Left ventricle myocardium inferior (tissue), 1 donor: ENCODE data around the gene RAMP3. TPM values are rescaled to one million over a fixed set of nuclear protein-coding genes. Genes with fewer than 3 reads are reported as not detected.
"Not testable (repeated sequence)": the region's sequence is repeated elsewhere in the genome, so short reads cannot be mapped to it uniquely, and the experiment has no call there.

ENCODE experiments used
- DNase-seq: peaks from one replicate; pipeline ENCODE4 v3.0.0-alpha.2; 2020
- H3K27ac ChIP-seq: fragments of 200-600 bp; replicated peaks from 2 replicates; pipeline ENCODE4 v1.8.0; 2021
- H3K27me3 ChIP-seq: fragments of 200-600 bp; 2 replicates; pipeline ENCODE4 v1.8.0; 2021; ENCODE audit warnings: low read depth
- H3K36me3 ChIP-seq: fragments of 200-600 bp; 2 replicates; pipeline ENCODE4 v1.8.0; 2021
- H3K4me1 ChIP-seq: fragments of 200-600 bp; 2 replicates; pipeline ENCODE4 v1.8.0; 2021
- H3K4me3 ChIP-seq: fragments of 200-600 bp; 2 replicates; pipeline ENCODE4 v1.8.0; 2021; ENCODE audit warnings: mild to moderate bottlenecking, moderate library complexity
- H3K9me3 ChIP-seq: fragments of 200-600 bp; replicated peaks from 2 replicates; pipeline ENCODE4 v1.8.0; 2021
- CTCF ChIP-seq: fragments of 200-600 bp; IDR thresholded peaks from 2 replicates; pipeline ENCODE4 v1.8.0; 2021; ENCODE audit warnings: antibody characterized with exemption, mild to moderate bottlenecking, borderline replicate concordance
- intact Hi-C: fragments of 100-400 bp; cut with micrococcal nuclease; formaldehyde crosslinking; loops from one replicate; pipeline ENCODE4 v1.11.0; 2022
- total RNA-seq: library from RNA; stranded (reverse); fragmentation: NEBNext Ultra II Directional; extraction: Animal tissue kit (Norgen Biotek cat#: 25700); gene quantifications from one replicate; pipeline ENCODE4 v1.2.1, GENCODE V29; 2021
- donor health status: DM: no; HTN: yes; CAD: no; lungs with severe emphysema.

Gene RAMP3
- total RNA-seq, 1 donor from 2014 or later = 30.7 TPM

DNA sequence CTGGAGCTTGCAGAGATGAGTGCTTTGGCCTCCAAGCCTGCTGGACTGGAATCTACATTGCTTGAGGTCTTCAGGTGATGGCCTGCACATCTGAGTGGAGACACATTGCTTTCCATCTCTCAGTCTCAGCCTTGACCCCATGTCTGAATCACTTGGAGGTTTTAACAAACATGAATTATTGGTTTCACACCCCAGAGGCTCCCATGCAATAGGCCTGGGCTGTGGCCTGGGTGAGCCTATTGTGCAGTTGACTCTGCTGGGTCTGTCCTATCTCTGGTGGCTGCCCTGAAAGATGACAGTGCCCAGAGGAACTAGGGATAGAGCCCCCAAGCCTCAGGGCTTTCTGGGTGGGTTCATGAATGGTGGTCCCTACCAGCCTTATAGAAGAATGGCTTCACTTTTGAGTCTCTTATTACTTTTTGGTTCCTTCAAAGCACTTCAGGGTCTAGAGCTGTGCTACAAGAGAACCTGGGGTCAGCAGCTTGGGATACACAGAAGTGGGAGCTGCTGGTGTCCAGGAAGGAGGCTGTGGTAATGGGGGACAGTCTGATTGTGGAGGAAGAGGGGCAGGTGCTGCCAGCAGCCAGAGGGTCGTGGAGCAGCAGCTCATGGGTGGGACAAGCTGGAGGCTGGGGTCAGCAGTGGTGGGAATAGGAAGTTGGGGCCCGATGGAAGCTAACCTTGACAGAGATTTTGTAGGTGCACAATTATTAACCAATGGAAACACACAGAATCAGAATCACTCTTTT lies 5.5 kb downstream of the RAMP3 start:
- no peak for TF ChIP-seq CTCF
- no peak for DNase-seq
- intact Hi-C loops = no loop called here

GRCh38 chr7:45163692-45164052 lies 6.1 kb downstream of the RAMP3 start:
- no peak for DNase-seq
- intact Hi-C loops = no loop called here
- Histone ChIP-seq H3K9me3 (peaks cover 15% of the 10 kb centered on the region), H3K27ac (no peak overlapping the region), H3K27me3 (peaks cover 9% of the 10 kb centered on the region), H3K4me3 (no peak overlapping the region), H3K36me3 (peaks cover 16% of the 10 kb centered on the region), H3K4me1 (peaks cover 16% of the 10 kb centered on the region)
- TF ChIP-seq CTCF = no peak

More for the DNA sequence above, 5.5 kb downstream of the RAMP3 start:
- Histone ChIP-seq H3K4me3 (no peak overlapping the region), H3K36me3 (peaks cover 16% of the 10 kb centered on the region), H3K27me3 (peaks cover 14% of the 10 kb centered on the region), H3K27ac (no peak overlapping the region), H3K4me1 (peaks cover 16% of the 10 kb centered on the region), H3K9me3 (peaks cover 15% of the 10 kb centered on the region)

- DNase-seq, H3K27ac ChIP-seq, intact Hi-C loops, H3K27me3 ChIP-seq, H3K4me3 ChIP-seq: not testable (repeated sequence)
- Histone ChIP-seq H3K9me3 (peaks cover 15% of the 10 kb centered on the region), H3K36me3 (peaks cover 16% of the 10 kb centered on the region), H3K4me1 (peaks cover 16% of the 10 kb centered on the region)
Observed at GRCh38 chr7:45164271-45164670, 6.7 kb downstream of the RAMP3 start.

DNA sequence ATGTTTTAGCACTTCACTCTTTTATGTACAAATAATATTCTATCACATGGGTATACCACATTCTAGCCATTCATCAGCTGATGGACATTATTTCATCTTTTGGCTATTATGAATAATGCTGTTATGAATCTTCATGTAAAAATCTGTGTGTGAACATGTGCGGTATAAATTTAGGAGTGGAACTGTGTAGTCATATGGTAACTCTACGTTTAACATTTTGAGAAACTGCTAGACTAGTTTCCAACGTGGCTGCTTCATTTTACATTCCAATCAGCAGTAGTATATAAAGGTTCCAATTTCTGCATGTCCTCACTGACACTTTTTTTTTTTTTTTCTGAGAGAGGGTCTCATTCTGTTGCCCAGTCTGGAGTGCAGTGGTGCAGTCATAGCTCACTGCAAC lies 8.3 kb downstream of the RAMP3 start:
- H3K9me3 ChIP-seq = peaks cover 15% of the 10 kb centered on the region
- no peak for DNase-seq
- H3K27ac ChIP-seq = no peak overlapping the region
- H3K36me3 ChIP-seq = peaks cover 16% of the 10 kb centered on the region
- TF ChIP-seq CTCF = no peak
- intact Hi-C loops = no loop called here
- no peaks in the 10 kb centered on the region for H3K27me3 ChIP-seq
- no peak overlapping the region for H3K4me3 ChIP-seq
- H3K4me1 ChIP-seq = peaks cover 15% of the 10 kb centered on the region

DNA sequence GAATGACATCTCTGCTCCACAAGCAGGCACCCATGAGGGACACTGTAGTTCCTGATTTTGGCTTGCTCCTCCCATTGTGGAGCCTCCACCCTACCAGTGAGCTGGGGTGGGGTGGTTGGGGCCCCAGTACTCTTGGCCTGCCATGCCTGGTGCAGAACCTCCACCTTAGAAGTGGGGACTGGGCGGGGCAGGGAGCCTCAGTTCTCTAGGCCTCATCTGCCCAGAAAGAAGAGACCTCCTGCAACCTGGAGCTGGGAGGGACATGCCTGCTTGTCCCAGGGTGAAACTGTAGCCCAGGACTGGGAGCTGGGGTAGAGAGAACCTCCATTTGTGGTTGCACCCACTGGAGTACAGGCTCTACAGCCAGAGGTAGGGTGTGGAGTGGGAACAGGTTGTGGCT lies 14.4 kb downstream of the RAMP3 start:
- no peaks in the 10 kb centered on the region for H3K27me3 ChIP-seq
- no peak overlapping the region for H3K27ac ChIP-seq
- H3K4me1 ChIP-seq = peaks cover 19% of the 10 kb centered on the region
- no peak for DNase-seq
- no peaks in the 10 kb centered on the region for H3K9me3 ChIP-seq
- no peak overlapping the region for H3K4me3 ChIP-seq
- intact Hi-C loops = no loop called here
- TF ChIP-seq CTCF = no peak
- no peaks in the 10 kb centered on the region for H3K36me3 ChIP-seq

DNA sequence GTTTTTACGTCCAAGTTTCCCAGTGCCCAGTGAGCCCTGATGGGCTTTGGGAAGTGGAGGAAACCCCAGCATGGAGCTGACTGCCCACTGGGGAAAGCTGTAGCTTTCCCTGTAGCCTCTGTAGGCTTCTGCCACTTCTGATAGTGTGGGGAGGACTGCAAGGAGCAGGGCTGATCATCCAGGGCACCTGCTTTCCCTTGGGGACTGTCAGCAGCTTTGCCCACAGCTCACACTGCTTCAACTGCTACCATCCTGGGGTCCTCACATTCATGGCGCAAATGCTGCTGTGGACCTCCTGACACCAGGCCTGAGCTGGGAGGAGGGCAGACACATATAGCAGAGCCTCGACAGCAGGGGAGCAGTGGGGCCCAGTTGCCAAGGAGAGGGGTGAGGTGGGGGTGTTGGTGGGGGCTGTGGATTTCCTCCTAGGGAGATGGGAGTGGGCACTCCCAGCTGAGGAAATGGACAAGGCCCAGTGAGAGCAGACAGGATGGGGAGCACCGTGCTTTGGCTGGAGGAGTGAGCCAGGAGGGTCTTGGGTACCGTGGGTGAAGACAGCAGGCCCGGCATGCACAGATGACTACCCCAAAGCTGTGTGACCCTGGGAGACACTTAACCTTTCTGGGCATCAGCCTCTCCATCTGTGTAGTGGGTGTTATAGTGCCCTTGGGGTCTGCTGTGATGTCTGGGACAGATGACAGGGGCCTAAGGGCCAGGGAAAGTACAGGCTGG lies 16.2 kb downstream of the RAMP3 start:
- no peak for TF ChIP-seq CTCF
- Histone ChIP-seq H3K4me3 (no peak overlapping the region), H3K9me3 (no peaks in the 10 kb centered on the region), H3K36me3 (no peaks in the 10 kb centered on the region), H3K27ac (no peak overlapping the region), H3K4me1 (peaks cover 28% of the 10 kb centered on the region), H3K27me3 (no peaks in the 10 kb centered on the region)
- DNase-seq = no peak
- intact Hi-C loops = no loop called here
